ENCODE results near the gene PDE2A.

The PDE2A gene

GRCh38 chr11:72604256-72604655, 70.0 kb downstream of the PDE2A start:
- H3K27me3 ChIP-seq (replicated peaks; ENCODE audit: control insufficient read depth, insufficient read depth, low read length), result peaks cover 61% of the 10 kb centered on the region
- no peak for DNase-seq (ENCODE audit: low read depth)
- no peak overlapping the region for H3K9ac ChIP-seq (ENCODE audit: low read length)
- no peaks in the 10 kb centered on the region for H3K9me3 ChIP-seq (ENCODE audit: control insufficient read depth, low read length)
- H3K36me3 ChIP-seq (ENCODE audit: control insufficient read depth, insufficient read depth, low read length, severe bottlenecking), result no peaks in the 10 kb centered on the region
- no peak overlapping the region for H3K4me3 ChIP-seq (ENCODE audit: low read length)
- peaks cover 18% of the 10 kb centered on the region for H3K4me1 ChIP-seq (ENCODE audit: control insufficient read depth, insufficient read depth, low read length)

- Histone ChIP-seq H3K27me3 (replicated peaks; ENCODE audit: control insufficient read depth, insufficient read depth, low read length) (peaks cover 66% of the 10 kb centered on the region), H3K4me1 (ENCODE audit: control insufficient read depth, insufficient read depth, low read length) (peaks cover 18% of the 10 kb centered on the region), H3K4me3 (ENCODE audit: low read length) (no peak overlapping the region), H3K9ac (ENCODE audit: low read length) (no peak overlapping the region), H3K9me3 (ENCODE audit: control insufficient read depth, low read length) (no peaks in the 10 kb centered on the region), H3K36me3 (ENCODE audit: control insufficient read depth, insufficient read depth, low read length, severe bottlenecking) (no peaks in the 10 kb centered on the region)
- no peak for DNase-seq (ENCODE audit: low read depth)
Observed at GRCh38 chr11:72602250-72602904, 71.8 kb downstream of the PDE2A start.

- Histone ChIP-seq H3K36me3 (ENCODE audit: control insufficient read depth, insufficient read depth, low read length, severe bottlenecking) (no peaks in the 10 kb centered on the region), H3K27me3 (replicated peaks; ENCODE audit: control insufficient read depth, insufficient read depth, low read length) (peaks cover 84% of the 10 kb centered on the region), H3K4me3 (ENCODE audit: low read length) (no peak overlapping the region), H3K9ac (ENCODE audit: low read length) (no peak overlapping the region), H3K4me1 (ENCODE audit: control insufficient read depth, insufficient read depth, low read length) (peaks cover 4% of the 10 kb centered on the region), H3K9me3 (ENCODE audit: control insufficient read depth, low read length) (no peaks in the 10 kb centered on the region)
- no peak for DNase-seq (ENCODE audit: low read depth)
Observed at GRCh38 chr11:72600557-72600956, 73.7 kb downstream of the PDE2A start.

GRCh38 chr11:72599325-72600117, 74.7 kb downstream of the PDE2A start:
- no peaks in the 10 kb centered on the region for H3K4me1 ChIP-seq (ENCODE audit: control insufficient read depth, insufficient read depth, low read length)

GRCh38 chr11:72598906-72599305, 75.3 kb downstream of the PDE2A start:
- Histone ChIP-seq H3K27me3 (replicated peaks; ENCODE audit: control insufficient read depth, insufficient read depth, low read length) (peaks cover 84% of the 10 kb centered on the region), H3K4me1 (ENCODE audit: control insufficient read depth, insufficient read depth, low read length) (no peaks in the 10 kb centered on the region), H3K36me3 (ENCODE audit: control insufficient read depth, insufficient read depth, low read length, severe bottlenecking) (no peaks in the 10 kb centered on the region), H3K9me3 (ENCODE audit: control insufficient read depth, low read length) (no peaks in the 10 kb centered on the region), H3K4me3 (ENCODE audit: low read length) (no peak overlapping the region), H3K9ac (ENCODE audit: low read length) (no peak overlapping the region)
- DNase-seq (ENCODE audit: low read depth), result peak; percentile 48

More at GRCh38 chr11:72599325-72600117, 74.7 kb downstream of the PDE2A start:
- Histone ChIP-seq H3K36me3 (ENCODE audit: control insufficient read depth, insufficient read depth, low read length, severe bottlenecking) (no peaks in the 10 kb centered on the region), H3K9me3 (ENCODE audit: control insufficient read depth, low read length) (no peaks in the 10 kb centered on the region), H3K27me3 (replicated peaks; ENCODE audit: control insufficient read depth, insufficient read depth, low read length) (peaks cover 84% of the 10 kb centered on the region), H3K9ac (ENCODE audit: low read length) (no peak overlapping the region), H3K4me3 (ENCODE audit: low read length) (no peak overlapping the region)
- no peak for DNase-seq (ENCODE audit: low read depth)

- DNase-seq (ENCODE audit: low read depth), result no peak
- H3K4me1 ChIP-seq (ENCODE audit: control insufficient read depth, insufficient read depth, low read length), result no peaks in the 10 kb centered on the region
- H3K9me3 ChIP-seq (ENCODE audit: control insufficient read depth, low read length), result no peaks in the 10 kb centered on the region
- H3K36me3 ChIP-seq (ENCODE audit: control insufficient read depth, insufficient read depth, low read length, severe bottlenecking), result no peaks in the 10 kb centered on the region
- no peak overlapping the region for H3K9ac ChIP-seq (ENCODE audit: low read length)
- peaks cover 84% of the 10 kb centered on the region for H3K27me3 ChIP-seq (replicated peaks; ENCODE audit: control insufficient read depth, insufficient read depth, low read length)
- H3K4me3 ChIP-seq (ENCODE audit: low read length), result no peak overlapping the region
Observed at GRCh38 chr11:72598466-72598865, 75.8 kb downstream of the PDE2A start.

GRCh38 chr11:72597721-72598120, 76.5 kb downstream of the PDE2A start:
- H3K9ac ChIP-seq (ENCODE audit: low read length), result no peak overlapping the region
- peaks cover 83% of the 10 kb centered on the region for H3K27me3 ChIP-seq (replicated peaks; ENCODE audit: control insufficient read depth, insufficient read depth, low read length)
- no peaks in the 10 kb centered on the region for H3K4me1 ChIP-seq (ENCODE audit: control insufficient read depth, insufficient read depth, low read length)
- no peak for DNase-seq (ENCODE audit: low read depth)
- no peaks in the 10 kb centered on the region for H3K36me3 ChIP-seq (ENCODE audit: control insufficient read depth, insufficient read depth, low read length, severe bottlenecking)
- no peak overlapping the region for H3K4me3 ChIP-seq (ENCODE audit: low read length)
- no peaks in the 10 kb centered on the region for H3K9me3 ChIP-seq (ENCODE audit: control insufficient read depth, low read length)

- no peak overlapping the region for H3K9ac ChIP-seq (ENCODE audit: low read length)
- no peaks in the 10 kb centered on the region for H3K4me1 ChIP-seq (ENCODE audit: control insufficient read depth, insufficient read depth, low read length)
- no peak overlapping the region for H3K4me3 ChIP-seq (ENCODE audit: low read length)
- peaks cover 89% of the 10 kb centered on the region for H3K27me3 ChIP-seq (replicated peaks; ENCODE audit: control insufficient read depth, insufficient read depth, low read length)
- no peak for DNase-seq (ENCODE audit: low read depth)
- no peaks in the 10 kb centered on the region for H3K9me3 ChIP-seq (ENCODE audit: control insufficient read depth, low read length)
- no peaks in the 10 kb centered on the region for H3K36me3 ChIP-seq (ENCODE audit: control insufficient read depth, insufficient read depth, low read length, severe bottlenecking)
Observed at GRCh38 chr11:72595292-72595684, 78.9 kb downstream of the PDE2A start.

GRCh38 chr11:72594493-72595291, 79.5 kb downstream of the PDE2A start:
- DNase-seq (ENCODE audit: low read depth), result no peak
- Histone ChIP-seq H3K36me3 (ENCODE audit: control insufficient read depth, insufficient read depth, low read length, severe bottlenecking) (no peaks in the 10 kb centered on the region), H3K27me3 (replicated peaks; ENCODE audit: control insufficient read depth, insufficient read depth, low read length) (peaks cover 90% of the 10 kb centered on the region), H3K9ac (ENCODE audit: low read length) (no peak overlapping the region), H3K9me3 (ENCODE audit: control insufficient read depth, low read length) (no peaks in the 10 kb centered on the region), H3K4me1 (ENCODE audit: control insufficient read depth, insufficient read depth, low read length) (no peaks in the 10 kb centered on the region), H3K4me3 (ENCODE audit: low read length) (no peak overlapping the region)

GRCh38 chr11:72592698-72593495, 81.3 kb downstream of the PDE2A start:
- Histone ChIP-seq H3K36me3 (ENCODE audit: control insufficient read depth, insufficient read depth, low read length, severe bottlenecking) (no peaks in the 10 kb centered on the region), H3K4me1 (ENCODE audit: control insufficient read depth, insufficient read depth, low read length) (no peaks in the 10 kb centered on the region), H3K9me3 (ENCODE audit: control insufficient read depth, low read length) (no peaks in the 10 kb centered on the region), H3K27me3 (replicated peaks; ENCODE audit: control insufficient read depth, insufficient read depth, low read length) (peaks cover 96% of the 10 kb centered on the region), H3K9ac (ENCODE audit: low read length) (no peak overlapping the region), H3K4me3 (ENCODE audit: low read length) (no peak overlapping the region)
- DNase-seq (ENCODE audit: low read depth), result no peak
